Measurements from ENCODE around the gene PLAGL1.

PLAGL1 gene

GRCh38 chr6:143986463-143987065 is 21.5 kb downstream of the PLAGL1 start:
- H3K4me1 ChIP-seq (ENCODE audit: insufficient read depth, low read length, poor library complexity, severe bottlenecking): no peaks in the 10 kb centered on the region
- H4K20me1 ChIP-seq (ENCODE audit: insufficient read depth, low read length, poor library complexity, severe bottlenecking): no peaks in the 10 kb centered on the region
- H3K27me3 ChIP-seq (ENCODE audit: insufficient read depth, low read length, poor library complexity, severe bottlenecking): no peaks in the 10 kb centered on the region
- H3K36me3 ChIP-seq (ENCODE audit: insufficient read depth, low read length): no peaks in the 10 kb centered on the region
- no peak overlapping the region for H3K4me3 ChIP-seq (ENCODE audit: low read length, poor library complexity, severe bottlenecking)
- no peaks in the 10 kb centered on the region for H3K9me3 ChIP-seq (ENCODE audit: insufficient read depth, low read depth, low read length)
- no peaks in the 10 kb centered on the region for H3K79me2 ChIP-seq (ENCODE audit: insufficient read depth, low read length)
- no peak overlapping the region for H2AFZ ChIP-seq (ENCODE audit: low read length)
- no peaks in the 10 kb centered on the region for H3K9me2 ChIP-seq (replicated peaks; ENCODE audit: low read depth, low read length)
- H3F3A ChIP-seq (ENCODE audit: low read depth): no peaks in the 10 kb centered on the region
- H3K4me2 ChIP-seq (ENCODE audit: low read depth, low read length, poor library complexity, severe bottlenecking): no peak overlapping the region
- TF ChIP-seq EZH2phosphoT487 (IDR thresholded peaks at IDR 0.05; ENCODE audit: borderline replicate concordance): no peak
- no peak for TF ChIP-seq CTCF (conservative IDR thresholded peaks at IDR 0.05; ENCODE audit: low read length)
- H3K9ac ChIP-seq (ENCODE audit: low read depth, low read length, poor library complexity, severe bottlenecking): no peak overlapping the region

GRCh38 chr6:143984666-143985065 is 23.4 kb downstream of the PLAGL1 start:
- no peaks in the 10 kb centered on the region for H3K27me3 ChIP-seq (ENCODE audit: insufficient read depth, low read length, poor library complexity, severe bottlenecking)

GRCh38 chr6:143982968-143983367 is 25.1 kb downstream of the PLAGL1 start:
- no peaks in the 10 kb centered on the region for H3K27me3 ChIP-seq (ENCODE audit: insufficient read depth, low read length, poor library complexity, severe bottlenecking)

More at GRCh38 chr6:143984666-143985065, 23.4 kb downstream of the PLAGL1 start:
- H3K4me2 ChIP-seq (ENCODE audit: low read depth, low read length, poor library complexity, severe bottlenecking): no peak overlapping the region
- no peak overlapping the region for H3K9ac ChIP-seq (ENCODE audit: low read depth, low read length, poor library complexity, severe bottlenecking)
- H3K79me2 ChIP-seq (ENCODE audit: insufficient read depth, low read length): no peaks in the 10 kb centered on the region
- no peak overlapping the region for H3K4me3 ChIP-seq (ENCODE audit: low read length, poor library complexity, severe bottlenecking)
- H3K36me3 ChIP-seq (ENCODE audit: insufficient read depth, low read length): no peaks in the 10 kb centered on the region
- H3K9me2 ChIP-seq (replicated peaks; ENCODE audit: low read depth, low read length): no peaks in the 10 kb centered on the region
- H3K4me1 ChIP-seq (ENCODE audit: insufficient read depth, low read length, poor library complexity, severe bottlenecking): no peaks in the 10 kb centered on the region
- H3F3A ChIP-seq (ENCODE audit: low read depth): no peaks in the 10 kb centered on the region
- H3K9me3 ChIP-seq (ENCODE audit: insufficient read depth, low read depth, low read length): no peaks in the 10 kb centered on the region
- H2AFZ ChIP-seq (ENCODE audit: low read length): no peak overlapping the region
- TF ChIP-seq CTCF (conservative IDR thresholded peaks at IDR 0.05; ENCODE audit: low read length): no peak
- no peak for TF ChIP-seq EZH2phosphoT487 (IDR thresholded peaks at IDR 0.05; ENCODE audit: borderline replicate concordance)
- H4K20me1 ChIP-seq (ENCODE audit: insufficient read depth, low read length, poor library complexity, severe bottlenecking): no peaks in the 10 kb centered on the region

More at GRCh38 chr6:143982968-143983367, 25.1 kb downstream of the PLAGL1 start:
- H3K79me2 ChIP-seq (ENCODE audit: insufficient read depth, low read length): no peaks in the 10 kb centered on the region
- no peak overlapping the region for H3K4me2 ChIP-seq (ENCODE audit: low read depth, low read length, poor library complexity, severe bottlenecking)
- no peaks in the 10 kb centered on the region for H3F3A ChIP-seq (ENCODE audit: low read depth)
- no peaks in the 10 kb centered on the region for H4K20me1 ChIP-seq (ENCODE audit: insufficient read depth, low read length, poor library complexity, severe bottlenecking)
- H3K9me2 ChIP-seq (replicated peaks; ENCODE audit: low read depth, low read length): no peaks in the 10 kb centered on the region
- TF ChIP-seq EZH2phosphoT487 (IDR thresholded peaks at IDR 0.05; ENCODE audit: borderline replicate concordance) (no peak), CTCF (conservative IDR thresholded peaks at IDR 0.05; ENCODE audit: low read length) (no peak)
- H2AFZ ChIP-seq (ENCODE audit: low read length): no peak overlapping the region
- no peak overlapping the region for H3K9ac ChIP-seq (ENCODE audit: low read depth, low read length, poor library complexity, severe bottlenecking)
- no peaks in the 10 kb centered on the region for H3K4me1 ChIP-seq (ENCODE audit: insufficient read depth, low read length, poor library complexity, severe bottlenecking)
- H3K36me3 ChIP-seq (ENCODE audit: insufficient read depth, low read length): no peaks in the 10 kb centered on the region
- no peaks in the 10 kb centered on the region for H3K9me3 ChIP-seq (ENCODE audit: insufficient read depth, low read depth, low read length)
- no peak overlapping the region for H3K4me3 ChIP-seq (ENCODE audit: low read length, poor library complexity, severe bottlenecking)

Data from Loucy (cell line).